ENCODE data around the gene FKBP3. TPM values are rescaled to one million over a fixed set of nuclear protein-coding genes. Genes with fewer than 3 reads are reported as not detected.

The FKBP3 gene
- total and polyA plus RNA-seq, 2 donors, result 64.8 to 198 TPM

GRCh38 chr14:45125754-45126153 is 8.5 kb downstream of the FKBP3 start:
- no peak overlapping the region for H3K27ac ChIP-seq (ENCODE audit: low read depth in 1 of 2, low read length in 1 of 2)
- H3K36me3 ChIP-seq (ENCODE audit: control insufficient read depth in 2 of 2, insufficient read depth in 2 of 2, low read length in 1 of 2), result peaks cover 31 to 34% of the 10 kb centered on the region in 2 donors
- H3K4me3 ChIP-seq (ENCODE audit: low read length in 2 of 2), result no peak overlapping the region
- no peaks in the 10 kb centered on the region for H3K27me3 ChIP-seq (ENCODE audit: control insufficient read depth in 2 of 2, insufficient read depth in 1 of 2, low read length in 1 of 2)
- DNase-seq (ENCODE audit: low read depth in 6 of 9, low spot score in 9 of 9), result no peak
- H3K9me3 ChIP-seq (ENCODE audit: control insufficient read depth in 2 of 2, insufficient read depth in 1 of 2, low read length in 1 of 2), result no peaks in the 10 kb centered on the region
- 97% methylated on average over 2 of the region's 2 CpGs for WGBS
- H3K4me1 ChIP-seq (ENCODE audit: control insufficient read depth in 2 of 2, insufficient read depth in 2 of 2, low read length in 2 of 2), result no peaks in the 10 kb centered on the region

- no peak overlapping the region for H3K27ac ChIP-seq (ENCODE audit: low read depth in 1 of 2, low read length in 1 of 2)
- no peaks in the 10 kb centered on the region for H3K4me1 ChIP-seq (ENCODE audit: control insufficient read depth in 2 of 2, insufficient read depth in 2 of 2, low read length in 2 of 2)
- H3K36me3 ChIP-seq (ENCODE audit: control insufficient read depth in 2 of 2, insufficient read depth in 2 of 2, low read length in 1 of 2), result peaks cover 34 to 45% of the 10 kb centered on the region in 2 donors
- DNase-seq (ENCODE audit: low read depth in 6 of 9, low spot score in 9 of 9), result no peak
- H3K27me3 ChIP-seq (ENCODE audit: control insufficient read depth in 2 of 2, insufficient read depth in 1 of 2, low read length in 1 of 2), result no peaks in the 10 kb centered on the region
- no peak overlapping the region for H3K4me3 ChIP-seq (ENCODE audit: low read length in 2 of 2)
- H3K9me3 ChIP-seq (ENCODE audit: control insufficient read depth in 2 of 2, insufficient read depth in 1 of 2, low read length in 1 of 2), result no peaks in the 10 kb centered on the region
- WGBS, result over 99% methylated on average over 3 of the region's 3 CpGs
Observed at GRCh38 chr14:45123271-45123670, 11.0 kb downstream of the FKBP3 start.

GRCh38 chr14:45120096-45120495 is 14.2 kb downstream of the FKBP3 start:
- Histone ChIP-seq H3K27ac (ENCODE audit: low read depth in 1 of 2, low read length in 1 of 2) (no peak overlapping the region), H3K27me3 (ENCODE audit: control insufficient read depth in 2 of 2, insufficient read depth in 1 of 2, low read length in 1 of 2) (no peaks in the 10 kb centered on the region), H3K36me3 (ENCODE audit: control insufficient read depth in 2 of 2, insufficient read depth in 2 of 2, low read length in 1 of 2) (peaks cover 26 to 60% of the 10 kb centered on the region in 2 donors), H3K4me1 (ENCODE audit: control insufficient read depth in 2 of 2, insufficient read depth in 2 of 2, low read length in 2 of 2) (no peaks in the 10 kb centered on the region), H3K4me3 (ENCODE audit: low read length in 2 of 2) (no peak overlapping the region), H3K9me3 (ENCODE audit: control insufficient read depth in 2 of 2, insufficient read depth in 1 of 2, low read length in 1 of 2) (no peaks in the 10 kb centered on the region)
- 97% methylated on average over 1 of the region's 1 CpG for WGBS
- no peak for DNase-seq (ENCODE audit: low read depth in 6 of 9, low spot score in 9 of 9)

GRCh38 chr14:45118594-45118993 is 15.7 kb downstream of the FKBP3 start:
- Histone ChIP-seq H3K4me3 (ENCODE audit: low read length in 2 of 2) (no peak overlapping the region), H3K9me3 (ENCODE audit: control insufficient read depth in 2 of 2, insufficient read depth in 1 of 2, low read length in 1 of 2) (no peaks in the 10 kb centered on the region), H3K27me3 (ENCODE audit: control insufficient read depth in 2 of 2, insufficient read depth in 1 of 2, low read length in 1 of 2) (no peaks in the 10 kb centered on the region), H3K4me1 (ENCODE audit: control insufficient read depth in 2 of 2, insufficient read depth in 2 of 2, low read length in 2 of 2) (no peaks in the 10 kb centered on the region), H3K36me3 (ENCODE audit: control insufficient read depth in 2 of 2, insufficient read depth in 2 of 2, low read length in 1 of 2) (peaks cover 23 to 58% of the 10 kb centered on the region in 2 donors), H3K27ac (ENCODE audit: low read depth in 1 of 2, low read length in 1 of 2) (no peak overlapping the region)
- WGBS, result 96% methylated on average over 6 of the region's 6 CpGs
- DNase-seq (ENCODE audit: low read depth in 6 of 9, low spot score in 9 of 9), result no peak

GRCh38 chr14:45114327-45114726 is 20.0 kb downstream of the FKBP3 start:
- Histone ChIP-seq H3K27me3 (ENCODE audit: control insufficient read depth in 2 of 2, insufficient read depth in 1 of 2, low read length in 1 of 2) (no peaks in the 10 kb centered on the region), H3K27ac (ENCODE audit: low read depth in 1 of 2, low read length in 1 of 2) (no peak overlapping the region), H3K9me3 (ENCODE audit: control insufficient read depth in 2 of 2, insufficient read depth in 1 of 2, low read length in 1 of 2) (no peaks in the 10 kb centered on the region), H3K4me3 (ENCODE audit: low read length in 2 of 2) (no peak overlapping the region), H3K36me3 (ENCODE audit: control insufficient read depth in 2 of 2, insufficient read depth in 2 of 2, low read length in 1 of 2) (peaks cover 14 to 53% of the 10 kb centered on the region in 2 donors), H3K4me1 (ENCODE audit: control insufficient read depth in 2 of 2, insufficient read depth in 2 of 2, low read length in 2 of 2) (no peaks in the 10 kb centered on the region)
- 93% methylated on average over 3 of the region's 3 CpGs for WGBS
- no peak for DNase-seq (ENCODE audit: low read depth in 6 of 9, low spot score in 9 of 9)

GRCh38 chr14:45112896-45113781 is 21.1 kb downstream of the FKBP3 start:
- 97% methylated on average over 6 of the region's 6 CpGs for WGBS
- Histone ChIP-seq H3K4me1 (ENCODE audit: control insufficient read depth in 2 of 2, insufficient read depth in 2 of 2, low read length in 2 of 2) (no peaks in the 10 kb centered on the region), H3K9me3 (ENCODE audit: control insufficient read depth in 2 of 2, insufficient read depth in 1 of 2, low read length in 1 of 2) (no peaks in the 10 kb centered on the region), H3K27ac (ENCODE audit: low read depth in 1 of 2, low read length in 1 of 2) (no peak overlapping the region), H3K27me3 (ENCODE audit: control insufficient read depth in 2 of 2, insufficient read depth in 1 of 2, low read length in 1 of 2) (no peaks in the 10 kb centered on the region), H3K36me3 (ENCODE audit: control insufficient read depth in 2 of 2, insufficient read depth in 2 of 2, low read length in 1 of 2) (peaks cover 11 to 52% of the 10 kb centered on the region in 2 donors), H3K4me3 (ENCODE audit: low read length in 2 of 2) (no peak overlapping the region)
- DNase-seq (ENCODE audit: low read depth in 6 of 9, low spot score in 9 of 9), result no peak

GRCh38 chr14:45104561-45104960 is 29.7 kb downstream of the FKBP3 start:
- 41% methylated on average over 1 of the region's 1 CpG for WGBS
- H3K4me3 ChIP-seq (ENCODE audit: low read length in 2 of 2), result no peak overlapping the region
- H3K36me3 ChIP-seq (ENCODE audit: control insufficient read depth in 2 of 2, insufficient read depth in 2 of 2, low read length in 1 of 2), result peaks cover 13 to 38% of the 10 kb centered on the region in 2 donors
- H3K4me1 ChIP-seq (ENCODE audit: control insufficient read depth in 2 of 2, insufficient read depth in 2 of 2, low read length in 2 of 2), result no peaks in the 10 kb centered on the region
- H3K27me3 ChIP-seq (ENCODE audit: control insufficient read depth in 2 of 2, insufficient read depth in 1 of 2, low read length in 1 of 2), result no peaks in the 10 kb centered on the region
- H3K27ac ChIP-seq (ENCODE audit: low read depth in 1 of 2, low read length in 1 of 2), result no peak overlapping the region
- DNase-seq (ENCODE audit: low read depth in 6 of 9, low spot score in 9 of 9), result no peak
- H3K9me3 ChIP-seq (ENCODE audit: control insufficient read depth in 2 of 2, insufficient read depth in 1 of 2, low read length in 1 of 2), result no peaks in the 10 kb centered on the region

GRCh38 chr14:45103806-45104205 is 30.5 kb downstream of the FKBP3 start:
- H3K27me3 ChIP-seq (ENCODE audit: control insufficient read depth in 2 of 2, insufficient read depth in 1 of 2, low read length in 1 of 2), result no peaks in the 10 kb centered on the region
- H3K9me3 ChIP-seq (ENCODE audit: control insufficient read depth in 2 of 2, insufficient read depth in 1 of 2, low read length in 1 of 2), result no peaks in the 10 kb centered on the region
- no peak overlapping the region for H3K4me3 ChIP-seq (ENCODE audit: low read length in 2 of 2)
- no peaks in the 10 kb centered on the region for H3K4me1 ChIP-seq (ENCODE audit: control insufficient read depth in 2 of 2, insufficient read depth in 2 of 2, low read length in 2 of 2)
- H3K36me3 ChIP-seq (ENCODE audit: control insufficient read depth in 2 of 2, insufficient read depth in 2 of 2, low read length in 1 of 2), result peaks cover 13 to 34% of the 10 kb centered on the region in 2 donors
- DNase-seq (ENCODE audit: low read depth in 6 of 9, low spot score in 9 of 9), result no peak
- H3K27ac ChIP-seq (ENCODE audit: low read depth in 1 of 2, low read length in 1 of 2), result no peak overlapping the region

GRCh38 chr14:45096218-45096617 is 38.1 kb downstream of the FKBP3 start:
- Histone ChIP-seq H3K27me3 (ENCODE audit: control insufficient read depth in 2 of 2, insufficient read depth in 1 of 2, low read length in 1 of 2) (no peaks in the 10 kb centered on the region), H3K4me1 (ENCODE audit: control insufficient read depth in 2 of 2, insufficient read depth in 2 of 2, low read length in 2 of 2) (no peaks in the 10 kb centered on the region), H3K27ac (ENCODE audit: low read depth in 1 of 2, low read length in 1 of 2) (no peak overlapping the region), H3K9me3 (ENCODE audit: control insufficient read depth in 2 of 2, insufficient read depth in 1 of 2, low read length in 1 of 2) (no peaks in the 10 kb centered on the region), H3K4me3 (ENCODE audit: low read length in 2 of 2) (no peak overlapping the region), H3K36me3 (ENCODE audit: control insufficient read depth in 2 of 2, insufficient read depth in 2 of 2, low read length in 1 of 2) (peaks cover 13 to 16% of the 10 kb centered on the region in 2 donors)
- no peak for DNase-seq (ENCODE audit: low read depth in 6 of 9, low spot score in 9 of 9)
- 98% methylated on average over 4 of the region's 4 CpGs for WGBS

Measured in thymus (tissue), 11 donors.